ENCODE results near the gene CAPN8.

The CAPN8 gene

GRCh38 chr1:223654083-223654482 is 11.4 kb downstream of the CAPN8 start:
- H3K4me3 ChIP-seq (ENCODE audit: low read depth, low read length), result no peak overlapping the region
- DNase-seq (ENCODE audit: low read depth), result no peak
- no peak for TF ChIP-seq CTCF (IDR thresholded peaks at IDR 0.05; ENCODE audit: insufficient read depth, low read depth, low read length, missing control alignments)

DNA sequence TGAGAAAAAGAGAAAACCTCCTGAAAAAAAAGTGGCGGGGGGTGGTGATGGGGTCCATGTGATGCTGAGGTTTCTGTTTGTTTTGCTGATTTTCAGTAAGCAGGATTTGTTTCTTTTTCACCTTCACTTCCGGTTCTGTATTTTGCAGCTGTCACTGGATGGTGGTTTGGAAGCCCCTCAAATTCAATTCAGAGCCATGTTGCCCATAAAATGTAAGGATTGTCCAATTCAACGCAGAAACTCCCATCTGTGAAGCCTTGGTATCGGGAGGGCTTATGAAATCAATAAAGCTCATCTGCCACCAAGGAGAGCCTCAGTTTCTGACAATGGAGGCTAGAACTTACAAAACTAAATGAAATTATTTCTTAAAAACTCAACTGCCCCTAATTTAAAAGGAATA is 12.1 kb downstream of the CAPN8 start:
- no peak for DNase-seq (ENCODE audit: low read depth)
- H3K4me3 ChIP-seq (ENCODE audit: low read depth, low read length), result no peak overlapping the region
- no peak for TF ChIP-seq CTCF (IDR thresholded peaks at IDR 0.05; ENCODE audit: insufficient read depth, low read depth, low read length, missing control alignments)

DNA sequence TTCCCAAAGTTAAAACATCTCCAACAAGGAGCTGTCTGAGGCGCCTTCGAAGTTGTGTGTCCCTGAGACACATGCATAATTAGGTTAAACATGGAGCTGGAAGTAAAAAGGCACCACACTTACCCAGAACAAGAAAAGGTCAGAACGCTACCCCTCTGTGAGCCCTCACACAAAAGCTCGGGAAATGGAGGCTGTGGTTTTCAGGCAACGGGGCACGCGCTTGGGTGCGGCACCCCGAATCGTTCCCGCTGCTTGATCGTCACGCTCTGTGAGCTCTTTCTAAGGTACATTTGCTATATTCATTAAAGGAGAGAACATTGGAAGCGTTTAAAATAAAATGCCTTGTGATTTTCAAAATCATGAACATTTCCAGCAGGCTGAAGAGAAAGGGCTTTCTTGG is 12.5 kb downstream of the CAPN8 start:
- DNase-seq (ENCODE audit: low read depth), result no peak
- no peak for TF ChIP-seq CTCF (IDR thresholded peaks at IDR 0.05; ENCODE audit: insufficient read depth, low read depth, low read length, missing control alignments)
- no peak overlapping the region for H3K4me3 ChIP-seq (ENCODE audit: low read depth, low read length)

DNA sequence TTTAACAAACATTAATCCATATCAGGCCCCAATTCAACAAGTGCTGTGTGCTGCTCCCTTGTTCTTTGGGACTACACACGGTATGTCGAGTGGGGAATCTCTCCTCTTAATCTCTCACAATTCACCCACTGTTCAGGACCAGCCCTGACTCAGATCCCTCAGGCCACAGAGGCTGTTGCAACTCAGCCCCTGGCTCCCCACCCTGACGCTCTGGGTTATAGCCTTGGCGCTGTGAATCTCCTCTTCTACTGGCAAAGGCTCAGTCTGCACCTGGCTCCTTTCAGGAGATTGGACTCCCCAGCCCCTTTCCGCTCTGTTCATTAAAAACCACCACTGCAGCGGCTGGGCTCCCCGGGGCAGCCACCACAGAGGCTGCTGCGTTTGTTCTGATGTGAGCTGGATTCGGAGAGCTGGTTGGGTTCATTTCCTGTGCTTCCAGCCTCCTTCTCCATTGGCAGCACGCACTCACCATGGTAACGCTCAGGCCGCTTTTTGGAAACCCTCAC is 13.0 kb downstream of the CAPN8 start:
- DNase-seq (ENCODE audit: low read depth), result no peak

GRCh38 chr1:223651291-223651991 is 14.1 kb downstream of the CAPN8 start:
- H3K4me3 ChIP-seq (ENCODE audit: low read depth, low read length), result no peak overlapping the region
- TF ChIP-seq CTCF (IDR thresholded peaks at IDR 0.05; ENCODE audit: insufficient read depth, low read depth, low read length, missing control alignments), result no peak
- DNase-seq (ENCODE audit: low read depth), result no peak

More for the DNA sequence above, 13.0 kb downstream of the CAPN8 start:
- no peak for TF ChIP-seq CTCF (IDR thresholded peaks at IDR 0.05; ENCODE audit: insufficient read depth, low read depth, low read length, missing control alignments)
- no peak overlapping the region for H3K4me3 ChIP-seq (ENCODE audit: low read depth, low read length)

DNA sequence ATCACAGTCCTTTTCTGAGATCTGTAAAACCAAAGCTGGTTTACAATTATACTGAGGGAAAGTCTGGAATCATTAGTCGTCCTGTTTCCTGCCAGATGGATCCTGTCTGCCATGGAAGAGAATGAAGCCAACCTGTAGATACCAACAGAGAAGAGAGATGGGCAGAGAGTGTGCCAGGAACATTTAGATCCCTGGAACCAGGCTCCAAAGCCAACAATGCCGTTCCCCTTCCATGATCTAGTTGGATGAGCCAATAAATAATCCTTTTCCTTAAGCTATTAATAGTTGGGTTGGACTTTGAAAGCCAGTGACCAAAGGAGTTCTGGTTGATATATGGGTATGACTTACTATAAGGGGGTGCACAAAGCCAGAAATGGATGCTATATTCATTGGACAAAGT is 15.0 kb downstream of the CAPN8 start:
- DNase-seq (ENCODE audit: low read depth), result no peak
- no peak overlapping the region for H3K4me3 ChIP-seq (ENCODE audit: low read depth, low read length)
- no peak for TF ChIP-seq CTCF (IDR thresholded peaks at IDR 0.05; ENCODE audit: insufficient read depth, low read depth, low read length, missing control alignments)

- no peak overlapping the region for H3K4me3 ChIP-seq (ENCODE audit: low read depth, low read length)
- no peak for DNase-seq (ENCODE audit: low read depth)
- no peak for TF ChIP-seq CTCF (IDR thresholded peaks at IDR 0.05; ENCODE audit: insufficient read depth, low read depth, low read length, missing control alignments)
Observed at GRCh38 chr1:223649222-223649621, 16.3 kb downstream of the CAPN8 start.
